Measurements from ENCODE around the gene MMP17.

- TF ChIP-seq CTCF (IDR thresholded peaks at IDR 0.05; ENCODE audit: low read length) (no peak), EZH2 (optimal IDR thresholded peaks at IDR 0.05; ENCODE audit: low read depth, low read length) (no peak), EZH2phosphoT487 (IDR thresholded peaks at IDR 0.05; ENCODE audit: low read length) (no peak)
Measured at GRCh38 chr12:131806674-131807073, 21.5 kb upstream of the MMP17 start.
